LoVo (cell line): ENCODE data around the gene MLEC.

Experiments
- DNase-seq: peaks from one replicate; pipeline ENCODE4 v3.0.0-alpha.2; 2016; ENCODE audit warnings: low spot score

Gene MLEC

DNA sequence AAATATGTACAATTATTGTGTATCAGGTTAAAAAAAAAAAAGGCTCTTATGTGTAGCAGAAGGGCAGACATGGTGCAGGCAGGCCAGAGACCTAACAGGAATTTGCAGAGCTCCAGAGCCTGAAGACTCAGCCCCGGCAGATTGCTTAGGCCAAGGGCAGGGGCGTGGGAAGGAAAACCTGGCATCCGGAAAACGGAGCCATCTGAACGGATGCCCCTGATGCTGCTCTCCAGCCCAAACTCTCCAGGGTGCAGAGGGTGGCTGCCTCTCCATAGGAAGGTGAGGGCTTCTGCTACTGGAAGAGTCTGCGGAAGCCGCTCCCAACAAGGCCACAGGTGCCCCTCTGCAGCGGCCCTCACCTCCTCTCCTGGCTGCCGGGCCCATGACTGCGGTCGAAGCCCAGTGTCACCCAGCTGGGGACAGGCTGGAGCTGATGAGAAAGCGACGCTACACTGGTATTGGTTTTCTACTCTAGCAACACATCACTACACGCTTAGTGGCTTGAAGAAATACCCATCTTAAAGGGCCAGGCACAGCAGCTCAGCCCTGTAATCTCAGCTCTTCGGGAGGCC is 58.1 kb downstream of the MLEC start:
- no peak for DNase-seq

DNA sequence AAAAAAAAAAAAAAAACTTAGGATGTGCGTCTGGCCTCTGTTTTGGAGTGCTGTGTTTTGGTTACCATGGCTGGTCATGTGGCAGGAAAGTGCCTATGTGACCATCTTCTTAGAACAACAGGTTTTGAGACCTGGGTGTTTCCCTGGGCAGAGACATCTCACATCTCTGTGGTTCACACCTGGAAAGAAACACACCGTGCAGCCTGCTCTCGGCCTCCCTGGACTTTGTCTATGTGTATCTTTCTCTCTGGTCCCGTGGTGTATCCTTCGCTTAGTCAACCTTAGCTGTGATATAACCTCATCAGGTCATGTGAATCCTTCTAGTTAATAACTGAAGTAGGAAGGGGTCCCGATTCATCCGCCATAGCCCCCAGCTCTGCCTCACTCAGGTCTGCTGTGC is 61.3 kb downstream of the MLEC start:
- no peak for DNase-seq

GRCh38 chr12:120749256-120749655 is 62.3 kb downstream of the MLEC start:
- DNase-seq: no peak

GRCh38 chr12:120750806-120751205 is 63.9 kb downstream of the MLEC start:
- no peak for DNase-seq

DNA sequence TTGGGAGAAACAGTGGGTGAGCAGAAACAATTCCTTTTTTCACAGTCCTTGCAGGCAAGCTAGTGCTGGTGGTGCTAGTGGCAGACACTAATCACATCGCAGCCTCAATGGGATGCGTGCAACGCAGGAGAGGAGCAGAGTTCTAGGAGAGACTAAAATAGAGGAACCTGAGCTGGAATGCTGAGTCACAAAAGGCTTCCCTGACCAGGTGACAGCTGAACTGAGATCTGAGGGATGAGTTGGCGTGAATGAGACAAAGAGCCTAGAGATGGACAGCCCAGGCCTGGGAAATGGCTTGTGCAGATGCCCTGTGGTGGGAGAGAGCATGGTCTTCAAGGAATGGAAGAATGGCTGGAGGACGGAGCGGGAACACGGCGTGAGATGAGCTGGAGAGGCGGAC is 64.4 kb downstream of the MLEC start:
- DNase-seq: no peak
